IPS-18a (cell line): ENCODE data around the gene PHYHIPL.
"Not testable (repeated sequence)": the region's sequence is repeated elsewhere in the genome, so short reads cannot be mapped to it uniquely, and the experiment has no call there.

ENCODE experiments used
- H3K27ac ChIP-seq: one replicate; pipeline ENCODE4 v1.5.1; 2013; ENCODE audit warnings: low read length
- H3K27me3 ChIP-seq: one replicate; pipeline ENCODE4 v1.6.1; 2013; ENCODE audit warnings: mild to moderate bottlenecking, low read length; ENCODE audit not compliant: control insufficient read depth, insufficient read depth
- H3K36me3 ChIP-seq: one replicate; pipeline ENCODE4 v1.6.1; 2013; ENCODE audit warnings: low read depth, low read length; ENCODE audit not compliant: control insufficient read depth
- H3K4me1 ChIP-seq: one replicate; pipeline ENCODE4 v1.6.1; 2013; ENCODE audit warnings: low read depth, low read length; ENCODE audit not compliant: control insufficient read depth
- H3K4me3 ChIP-seq: one replicate; pipeline ENCODE4 v1.5.1; 2013; ENCODE audit warnings: low read length
- H3K9ac ChIP-seq: one replicate; pipeline ENCODE4 v1.6.1; 2013; ENCODE audit warnings: mild to moderate bottlenecking, low read length, moderate library complexity
- H3K9me3 ChIP-seq: one replicate; pipeline ENCODE4 v1.6.1; 2013; ENCODE audit warnings: low read depth, low read length; ENCODE audit not compliant: control insufficient read depth

The PHYHIPL gene

DNA sequence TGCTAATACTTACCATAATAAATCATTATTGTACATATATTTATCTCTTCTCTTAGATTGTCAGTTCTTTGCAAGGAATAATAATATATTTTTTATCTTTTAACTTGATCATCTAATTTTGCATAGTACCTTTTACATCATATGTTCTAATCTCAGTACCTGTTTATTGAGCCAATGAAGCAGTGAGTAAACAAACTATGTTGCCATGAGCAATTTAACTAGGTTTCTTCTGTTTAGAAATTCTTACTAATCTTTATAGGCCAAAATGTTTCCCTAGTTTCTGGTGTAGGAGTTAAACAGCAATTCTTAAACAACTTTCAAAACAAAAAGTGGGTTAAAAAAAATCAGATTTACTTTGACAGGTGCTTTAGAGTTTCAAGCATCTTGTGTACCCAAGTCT lies 61.3 kb downstream of the PHYHIPL start:
- Histone ChIP-seq H3K9me3 (no peaks in the 10 kb centered on the region), H3K36me3 (no peaks in the 10 kb centered on the region), H3K9ac (no peak overlapping the region), H3K27me3 (no peaks in the 10 kb centered on the region), H3K4me3 (no peak overlapping the region), H3K4me1 (no peaks in the 10 kb centered on the region), H3K27ac (no peak overlapping the region)

DNA sequence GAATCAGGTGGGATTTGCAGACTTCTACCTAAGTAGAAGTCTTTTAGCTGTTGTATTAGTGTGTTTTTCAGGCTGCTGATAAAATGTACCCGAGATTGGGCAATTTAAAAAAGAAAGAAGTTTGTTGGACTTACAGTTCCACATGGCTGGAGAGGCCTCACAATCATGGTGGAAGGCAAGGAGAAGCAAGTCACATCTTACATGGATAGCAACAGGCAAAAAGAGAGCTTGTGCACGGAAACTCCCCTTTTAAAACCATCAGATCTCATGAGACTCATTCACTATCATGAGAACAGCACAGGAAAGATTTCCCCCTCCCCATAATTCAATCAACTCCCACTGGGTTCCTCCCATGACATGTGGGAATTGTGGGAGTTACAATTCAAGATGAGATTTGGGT lies 62.7 kb downstream of the PHYHIPL start:
- not testable (repeated sequence) for H3K9ac ChIP-seq, H3K27me3 ChIP-seq, H3K27ac ChIP-seq, H3K4me1 ChIP-seq, H3K9me3 ChIP-seq, H3K36me3 ChIP-seq, H3K4me3 ChIP-seq

DNA sequence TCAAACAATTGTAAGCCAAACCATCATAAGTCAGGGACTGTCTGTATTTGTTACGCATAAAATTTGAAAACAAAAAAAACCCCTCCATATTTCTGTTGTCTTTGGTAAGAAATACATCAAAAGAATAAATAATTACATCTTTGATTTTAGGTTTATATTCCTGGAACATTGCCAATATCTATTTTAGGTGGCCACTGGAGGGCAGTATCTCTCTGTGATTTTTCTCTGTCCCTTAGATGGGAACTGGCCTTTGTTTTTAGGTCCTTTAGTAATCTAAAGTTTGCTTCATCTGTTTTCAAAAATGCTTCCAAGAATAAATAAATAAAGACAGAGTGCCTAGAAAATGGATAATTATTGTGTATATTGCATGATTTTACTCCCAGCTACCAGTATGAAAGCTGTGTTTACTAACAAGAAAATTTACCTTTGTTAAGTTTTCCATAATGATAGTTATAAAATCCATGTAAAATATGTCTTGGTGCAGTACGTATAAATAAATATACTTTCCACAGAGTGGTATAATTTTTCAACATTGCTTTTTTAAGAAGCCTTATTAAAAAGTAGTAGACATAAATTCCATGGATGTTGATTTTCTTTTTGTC lies 64.2 kb downstream of the PHYHIPL start:
- H3K4me1 ChIP-seq: no peaks in the 10 kb centered on the region
- H3K4me3 ChIP-seq: no peak overlapping the region
- no peak overlapping the region for H3K9ac ChIP-seq
- no peak overlapping the region for H3K27ac ChIP-seq
- H3K27me3 ChIP-seq: no peaks in the 10 kb centered on the region
- H3K9me3 ChIP-seq: no peaks in the 10 kb centered on the region
- no peaks in the 10 kb centered on the region for H3K36me3 ChIP-seq

DNA sequence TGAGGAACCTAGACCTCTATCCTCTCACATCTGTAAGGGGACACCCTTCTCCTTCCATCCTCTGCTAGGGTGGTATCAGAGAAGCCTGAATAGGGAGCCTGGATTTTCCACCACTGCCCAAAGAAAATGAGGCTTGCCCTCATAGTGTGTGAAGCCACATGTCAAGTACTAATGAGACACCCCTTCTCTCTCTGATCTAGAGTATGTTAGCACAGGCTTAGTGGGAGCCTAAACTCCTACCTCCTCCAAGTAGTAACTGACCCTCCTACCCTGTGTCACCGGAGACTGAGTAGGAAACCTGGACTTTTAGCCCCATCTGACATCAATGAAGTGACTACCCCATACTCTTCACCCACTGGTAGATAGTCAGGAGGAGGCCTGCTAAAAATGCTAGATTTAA lies 65.6 kb downstream of the PHYHIPL start:
- Histone ChIP-seq H3K4me1 (no peaks in the 10 kb centered on the region), H3K9ac (no peak overlapping the region), H3K36me3 (no peaks in the 10 kb centered on the region), H3K9me3 (no peaks in the 10 kb centered on the region), H3K4me3 (no peak overlapping the region), H3K27ac (no peak overlapping the region), H3K27me3 (no peaks in the 10 kb centered on the region)

DNA sequence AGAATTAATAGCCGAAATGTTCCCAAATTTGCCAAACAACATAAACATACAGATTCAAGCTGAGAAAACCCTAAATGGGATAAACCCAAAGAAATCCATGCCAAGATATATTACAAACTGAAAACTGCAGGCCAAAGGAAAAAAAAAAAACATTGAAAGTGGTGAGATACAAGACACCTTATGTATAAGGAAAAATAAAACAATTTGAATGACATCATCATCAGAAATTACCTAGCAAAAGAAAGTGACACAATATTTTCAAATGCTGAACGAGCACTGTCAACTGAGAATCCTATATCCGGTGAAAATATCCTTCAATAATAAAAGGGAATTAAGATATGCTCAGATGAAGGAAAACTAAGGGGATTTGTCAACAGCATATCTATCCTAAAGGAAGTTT lies 66.5 kb downstream of the PHYHIPL start:
- Histone ChIP-seq H3K4me1 (no peaks in the 10 kb centered on the region), H3K4me3 (no peak overlapping the region), H3K27me3 (no peaks in the 10 kb centered on the region), H3K27ac (no peak overlapping the region), H3K9ac (no peak overlapping the region), H3K9me3 (no peaks in the 10 kb centered on the region), H3K36me3 (no peaks in the 10 kb centered on the region)

DNA sequence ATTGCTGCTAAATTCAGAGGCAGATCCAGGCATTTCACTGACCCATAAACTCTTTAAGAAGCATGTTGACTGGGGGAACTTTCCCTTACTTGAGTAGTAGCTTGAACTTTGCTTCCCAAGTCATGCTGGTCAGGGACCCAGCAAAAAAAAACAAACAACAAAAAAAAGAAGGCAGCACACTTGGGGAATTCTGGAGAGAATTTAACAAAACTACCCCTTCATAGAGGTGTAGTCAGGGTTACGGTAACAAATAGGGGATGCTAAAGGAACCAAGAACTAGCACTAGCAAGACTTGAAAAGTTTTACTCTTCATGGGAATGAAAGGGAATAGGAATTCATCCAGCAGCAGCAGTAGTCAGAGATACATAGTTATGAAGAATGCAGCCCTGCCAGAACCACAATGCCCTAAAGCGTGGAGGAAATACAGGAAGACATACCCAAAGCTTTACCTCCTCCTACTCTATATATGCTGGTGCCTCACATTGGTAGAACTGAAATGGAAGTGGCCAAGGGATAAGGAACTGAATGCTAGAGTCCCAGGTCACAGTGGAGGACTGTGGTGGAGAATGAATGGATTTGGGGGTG lies 67.3 kb downstream of the PHYHIPL start:
- H3K9ac ChIP-seq: no peak overlapping the region
- H3K4me1 ChIP-seq: no peaks in the 10 kb centered on the region
- no peaks in the 10 kb centered on the region for H3K36me3 ChIP-seq
- H3K4me3 ChIP-seq: no peak overlapping the region
- H3K27me3 ChIP-seq: no peaks in the 10 kb centered on the region
- no peaks in the 10 kb centered on the region for H3K9me3 ChIP-seq
- no peak overlapping the region for H3K27ac ChIP-seq

DNA sequence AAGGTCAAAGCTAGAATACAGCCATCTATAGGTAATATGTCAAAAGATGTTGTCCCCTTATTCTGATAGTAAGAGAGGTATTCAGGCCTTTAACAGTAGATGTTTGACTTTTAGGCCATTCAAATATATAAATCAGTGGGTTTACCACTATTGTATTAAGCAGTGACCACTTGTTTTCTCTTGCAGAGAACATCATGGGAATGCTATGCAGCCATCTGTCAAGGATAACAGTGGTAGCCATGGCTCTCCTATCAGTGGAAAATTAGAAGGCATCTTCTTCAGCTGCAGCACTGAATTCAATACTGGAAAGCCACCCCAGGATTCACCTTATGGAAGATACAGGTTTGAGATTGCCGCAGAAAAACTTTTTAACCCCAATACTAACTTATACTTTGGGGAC lies 68.4 kb downstream of the PHYHIPL start:
- H3K27me3 ChIP-seq: no peaks in the 10 kb centered on the region
- H3K9ac ChIP-seq: no peak overlapping the region
- no peak overlapping the region for H3K4me3 ChIP-seq
- H3K4me1 ChIP-seq: no peaks in the 10 kb centered on the region
- no peaks in the 10 kb centered on the region for H3K9me3 ChIP-seq
- H3K36me3 ChIP-seq: no peaks in the 10 kb centered on the region
- no peak overlapping the region for H3K27ac ChIP-seq

DNA sequence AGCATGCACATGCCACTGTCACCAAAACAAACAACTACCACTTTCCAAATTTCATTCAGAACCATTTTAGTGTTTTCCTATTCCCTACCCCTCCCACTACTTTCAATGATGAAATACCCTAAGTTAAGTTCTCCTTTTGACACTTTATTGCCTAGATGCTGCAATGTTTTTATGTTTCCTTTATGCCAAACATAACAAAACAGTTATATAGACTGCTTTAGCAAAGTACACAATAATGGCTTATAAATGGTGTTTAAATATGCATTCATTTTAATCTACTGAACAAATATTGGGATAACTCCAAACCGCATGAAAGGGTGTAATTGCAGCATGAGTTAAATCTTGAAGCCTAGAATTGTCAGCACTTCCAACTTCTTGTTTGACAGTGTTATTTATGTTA lies 69.2 kb downstream of the PHYHIPL start:
- Histone ChIP-seq H3K27me3 (no peaks in the 10 kb centered on the region), H3K36me3 (no peaks in the 10 kb centered on the region), H3K4me1 (no peaks in the 10 kb centered on the region), H3K27ac (no peak overlapping the region), H3K4me3 (no peak overlapping the region), H3K9ac (no peak overlapping the region), H3K9me3 (no peaks in the 10 kb centered on the region)

DNA sequence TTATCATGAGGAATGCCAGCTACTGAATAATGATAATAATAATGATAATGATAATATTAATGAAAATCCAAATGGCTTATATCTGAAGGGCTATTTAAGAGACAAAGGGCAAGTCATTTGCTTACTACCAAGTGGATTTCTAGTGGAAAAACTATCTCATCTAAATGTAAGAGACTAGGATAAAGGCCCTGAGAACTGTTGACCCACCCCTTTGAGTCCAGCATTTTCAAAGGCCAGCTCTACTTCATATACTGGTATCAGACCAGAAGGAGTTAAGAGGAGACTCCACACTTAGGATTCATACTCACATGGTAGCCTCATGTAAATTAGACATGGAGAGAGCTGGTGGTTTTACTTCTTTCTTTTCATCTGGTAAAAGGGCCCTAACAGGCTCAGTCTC lies 76.0 kb downstream of the PHYHIPL start:
- no peaks in the 10 kb centered on the region for H3K4me1 ChIP-seq
- H3K9me3 ChIP-seq: no peaks in the 10 kb centered on the region
- no peak overlapping the region for H3K9ac ChIP-seq
- H3K27ac ChIP-seq: no peak overlapping the region
- H3K4me3 ChIP-seq: no peak overlapping the region
- H3K36me3 ChIP-seq: no peaks in the 10 kb centered on the region
- H3K27me3 ChIP-seq: no peaks in the 10 kb centered on the region

DNA sequence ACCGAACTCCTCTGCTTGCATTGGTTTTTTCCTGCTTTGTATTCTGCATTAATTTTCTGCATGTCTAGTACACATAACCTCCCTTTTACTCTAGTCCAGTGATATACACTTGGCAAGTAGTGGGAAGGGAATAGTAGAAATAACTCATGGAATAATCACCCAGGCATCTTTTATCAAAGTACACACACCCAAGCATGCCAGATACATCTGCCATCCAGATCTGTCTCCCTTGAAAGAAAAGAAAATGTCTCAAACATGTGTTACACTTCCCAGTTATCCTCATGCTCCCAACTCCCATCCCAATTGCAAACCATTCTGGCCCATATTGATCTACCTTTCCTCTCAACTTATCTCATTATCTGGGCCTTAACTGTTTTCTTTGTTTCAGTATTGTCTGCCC lies 79.0 kb downstream of the PHYHIPL start:
- no peaks in the 10 kb centered on the region for H3K9me3 ChIP-seq
- H3K4me1 ChIP-seq: no peaks in the 10 kb centered on the region
- no peak overlapping the region for H3K27ac ChIP-seq
- H3K36me3 ChIP-seq: no peaks in the 10 kb centered on the region
- no peaks in the 10 kb centered on the region for H3K27me3 ChIP-seq
- H3K9ac ChIP-seq: no peak overlapping the region
- H3K4me3 ChIP-seq: no peak overlapping the region

DNA sequence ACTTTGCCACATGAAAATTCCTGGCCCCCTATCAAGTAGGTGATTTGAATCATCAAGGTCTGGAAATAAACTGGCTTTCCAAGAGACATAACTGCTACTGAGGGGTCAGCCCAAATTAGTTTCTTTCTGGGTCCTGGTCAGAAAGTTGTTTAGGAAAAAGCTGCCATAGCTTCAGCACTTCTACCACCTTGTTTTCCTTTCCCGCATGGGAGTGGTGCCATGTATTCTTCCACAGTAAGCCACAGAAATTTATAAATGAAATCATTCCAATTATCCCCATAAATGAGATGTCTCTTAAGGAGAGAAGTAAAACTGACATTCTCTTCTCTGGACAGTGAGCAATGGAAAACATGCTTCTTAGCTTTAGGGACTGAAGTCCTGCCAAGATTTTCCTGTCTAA lies 80.8 kb downstream of the PHYHIPL start:
- no peak overlapping the region for H3K9ac ChIP-seq
- no peak overlapping the region for H3K4me3 ChIP-seq
- no peak overlapping the region for H3K27ac ChIP-seq
- H3K36me3 ChIP-seq: no peaks in the 10 kb centered on the region
- no peaks in the 10 kb centered on the region for H3K9me3 ChIP-seq
- no peaks in the 10 kb centered on the region for H3K4me1 ChIP-seq
- no peaks in the 10 kb centered on the region for H3K27me3 ChIP-seq

DNA sequence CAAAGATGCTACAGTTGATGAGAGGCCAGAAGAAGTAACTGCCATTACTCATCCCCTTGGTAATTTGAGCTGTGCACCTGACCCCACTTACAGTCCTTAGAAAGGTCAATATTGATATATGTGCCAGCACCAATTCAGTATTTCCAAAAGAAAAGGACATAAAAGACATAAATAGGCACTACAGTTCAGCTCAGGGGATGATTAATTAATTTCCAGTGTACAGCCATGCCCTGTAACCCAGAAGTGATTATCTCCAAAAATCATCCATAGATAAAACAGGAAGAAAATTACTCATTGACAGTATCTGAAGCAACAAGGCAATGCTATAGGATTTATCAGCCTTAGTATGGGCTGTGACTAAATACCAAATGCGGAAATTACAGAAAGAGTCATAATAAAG lies 82.4 kb downstream of the PHYHIPL start:
- no peaks in the 10 kb centered on the region for H3K4me1 ChIP-seq
- no peaks in the 10 kb centered on the region for H3K27me3 ChIP-seq
- no peak overlapping the region for H3K27ac ChIP-seq
- H3K36me3 ChIP-seq: no peaks in the 10 kb centered on the region
- H3K9me3 ChIP-seq: no peaks in the 10 kb centered on the region
- H3K4me3 ChIP-seq: no peak overlapping the region
- H3K9ac ChIP-seq: no peak overlapping the region
